HG03045 (cell line): ENCODE measurements around the gene CKS2.

Source experiments
- ATAC-seq: cut with Tn5 transposase; IDR thresholded peaks from one replicate; pipeline ENCODE4 v1.9.1; 2021; ENCODE audit warnings: mild to moderate bottlenecking, moderate library complexity; ENCODE audit not compliant: unreplicated experiment

The CKS2 gene

DNA sequence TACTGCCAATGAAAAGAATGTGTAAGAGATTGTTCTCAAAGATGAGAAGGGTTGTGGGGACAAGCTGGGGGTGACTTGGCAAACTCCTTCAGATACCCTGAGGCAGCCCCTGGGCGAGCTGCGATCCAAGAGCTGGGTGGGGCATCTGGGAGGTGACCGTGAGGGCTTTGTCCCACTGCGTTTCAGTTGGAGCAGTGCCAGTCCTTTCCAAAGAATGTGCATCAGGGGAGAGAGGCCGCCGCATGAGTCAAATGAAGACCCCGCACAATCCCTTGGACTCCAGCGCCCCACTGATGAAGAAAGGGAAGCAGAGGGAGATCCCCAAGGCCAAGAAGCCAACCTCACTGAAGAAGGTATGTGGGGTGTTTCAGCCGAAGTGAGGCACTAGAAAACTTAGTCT is 35.7 kb downstream of the CKS2 start:
- ATAC-seq: no peak

DNA sequence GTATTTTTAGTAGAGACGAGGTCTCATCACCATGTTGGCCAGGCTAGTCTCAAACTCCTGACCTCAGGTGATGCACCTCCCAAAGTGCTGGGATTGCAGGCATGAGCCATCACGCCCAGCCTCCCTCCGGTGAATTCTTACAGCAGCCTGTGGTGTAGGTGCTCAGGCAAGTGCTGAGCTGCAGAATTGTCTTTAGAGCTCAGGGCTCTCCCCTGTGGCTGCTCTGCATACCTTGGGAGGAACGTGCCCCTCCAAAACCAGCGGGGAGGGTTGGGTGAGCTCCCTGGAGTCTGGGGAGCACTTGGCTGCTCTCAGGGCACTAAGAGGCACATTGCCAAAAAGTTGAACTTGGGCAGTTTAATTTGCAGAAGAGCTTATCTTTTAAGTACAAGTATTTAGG is 36.7 kb downstream of the CKS2 start:
- no peak for ATAC-seq

DNA sequence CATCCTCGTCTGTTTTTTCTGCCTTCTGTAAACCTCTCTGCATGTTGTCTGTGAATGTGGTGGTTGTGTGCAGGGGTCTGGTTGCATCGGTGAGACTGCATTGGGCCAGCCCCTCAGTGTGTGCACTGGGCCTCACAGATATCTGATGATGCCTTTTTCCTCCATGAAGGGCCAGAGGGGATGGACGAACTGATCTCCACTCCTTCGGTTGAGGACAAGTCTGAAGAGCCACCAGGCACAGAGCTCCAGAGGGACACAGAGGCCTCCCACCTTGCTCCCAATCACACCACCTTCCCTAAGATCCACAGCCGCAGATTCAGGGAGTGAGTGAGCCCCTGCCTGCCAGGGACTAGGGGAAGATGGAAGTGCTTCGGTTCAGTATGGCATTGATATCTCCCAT is 38.6 kb downstream of the CKS2 start:
- ATAC-seq: no peak

DNA sequence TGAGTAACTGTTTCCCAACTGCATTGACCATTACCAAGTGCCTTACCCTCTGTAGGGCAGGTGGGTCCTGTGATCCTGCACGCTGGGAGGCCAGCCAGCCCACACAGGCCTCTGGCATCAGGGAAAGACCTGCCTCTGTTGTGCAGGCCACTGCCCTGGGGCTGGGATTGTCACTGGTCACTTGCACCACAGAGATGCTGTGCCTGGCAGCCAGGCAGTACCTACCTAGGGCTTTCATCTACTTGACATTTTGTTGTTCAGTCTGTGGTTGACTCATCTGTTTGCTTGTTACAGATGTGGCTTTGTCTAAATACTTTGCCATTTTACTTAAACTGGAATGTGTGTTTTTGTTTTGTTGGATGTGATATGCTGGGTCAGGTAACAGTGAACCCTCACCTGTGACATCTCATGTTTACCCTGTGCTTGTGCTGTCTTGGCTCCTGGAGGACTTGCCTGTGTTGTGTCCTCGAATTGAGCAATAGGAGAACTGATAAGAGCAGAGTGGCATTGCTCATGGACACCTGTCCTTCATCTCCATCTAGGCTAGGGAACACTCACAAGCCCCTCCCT is 40.1 kb downstream of the CKS2 start:
- ATAC-seq: no peak

DNA sequence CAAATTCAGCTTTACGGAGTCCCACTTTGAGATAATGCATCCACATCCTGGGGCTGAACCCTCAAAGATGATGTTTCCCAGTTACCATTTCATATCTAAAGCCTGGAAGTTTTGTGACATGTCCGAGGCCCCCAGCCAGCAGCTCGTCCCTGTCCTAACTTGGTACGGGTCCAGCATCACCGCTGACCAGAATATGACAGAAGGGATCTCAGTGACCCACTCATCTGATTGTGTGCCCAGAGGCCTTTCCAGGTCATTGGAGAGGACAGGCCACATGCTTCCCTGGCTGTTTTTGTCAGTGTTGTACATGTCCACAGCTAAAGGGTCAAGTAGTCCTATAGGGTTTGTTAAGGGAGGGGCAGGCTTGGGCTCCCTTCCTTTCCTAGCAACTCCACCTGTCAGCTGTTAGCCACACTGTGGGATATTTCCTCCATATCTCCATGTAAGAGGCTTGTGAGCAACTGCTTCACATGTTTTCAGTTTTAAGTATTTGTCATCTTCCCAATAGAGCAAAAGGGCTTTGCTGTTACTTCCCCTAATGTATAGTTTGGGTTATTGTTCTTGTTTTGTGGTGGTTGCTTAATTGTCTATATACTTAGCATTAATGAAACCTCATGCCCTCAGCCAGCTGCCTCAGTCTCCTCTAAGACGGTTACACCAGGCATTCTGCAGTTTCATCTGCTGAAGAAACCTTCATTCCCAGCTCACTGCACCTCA is 40.7 kb downstream of the CKS2 start:
- ATAC-seq: no peak

DNA sequence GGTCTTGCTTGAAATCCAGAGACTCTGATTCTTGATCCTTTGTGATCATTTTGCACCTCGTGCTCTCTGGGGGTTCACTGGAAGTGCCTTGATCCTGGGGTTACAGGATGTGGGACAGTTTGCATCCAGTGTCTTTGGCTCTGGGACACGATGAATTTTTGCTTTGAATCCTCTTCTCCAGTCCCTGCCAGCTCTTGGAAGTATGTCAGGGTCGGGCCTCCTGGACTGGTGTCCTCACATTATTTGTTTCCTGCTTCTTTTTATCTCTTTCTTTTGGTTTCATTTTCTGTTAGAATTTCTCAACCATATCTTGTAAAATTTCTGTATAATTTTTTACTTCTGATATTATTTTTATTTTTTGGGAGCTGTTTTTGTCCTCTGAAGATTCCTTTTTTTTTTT is 41.5 kb downstream of the CKS2 start:
- no peak for ATAC-seq

DNA sequence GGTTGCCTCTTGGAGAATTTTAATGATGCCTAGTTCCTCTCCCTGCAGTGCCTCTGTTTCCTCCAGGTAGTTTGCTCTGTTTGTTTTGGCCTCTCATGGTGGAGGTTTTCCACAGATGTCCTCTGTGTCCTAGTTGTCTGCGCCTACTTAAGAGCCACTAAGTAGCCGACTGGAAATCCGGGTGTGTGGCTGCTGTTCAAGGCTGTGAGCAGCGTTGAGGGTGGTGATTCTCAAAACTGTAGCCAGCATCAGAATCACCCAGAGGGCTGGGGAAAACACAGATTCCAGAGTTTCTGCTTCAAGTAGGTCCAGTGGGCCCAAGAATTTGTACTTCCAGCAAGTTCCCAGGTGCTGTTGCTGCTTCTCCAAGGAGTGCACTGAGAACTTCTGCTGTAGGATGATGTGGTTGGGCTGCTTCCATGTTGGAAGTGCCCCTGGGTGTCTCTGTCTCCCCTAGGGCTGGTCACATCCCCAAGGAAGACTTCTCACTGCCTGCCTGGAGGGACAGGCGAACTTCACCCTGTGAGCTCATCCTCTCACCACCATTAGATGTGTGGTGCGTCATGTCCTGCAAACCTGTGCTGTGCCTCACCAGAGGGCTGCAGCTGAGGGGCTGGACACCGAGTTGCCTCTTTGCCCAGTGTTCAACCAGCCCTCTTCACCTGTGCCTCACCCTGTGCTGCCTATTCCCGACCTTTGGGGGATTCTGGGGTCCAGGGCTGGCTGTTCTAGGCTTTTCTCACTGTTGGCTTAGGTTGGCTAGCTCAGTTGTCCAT is 42.1 kb downstream of the CKS2 start:
- no peak for ATAC-seq

DNA sequence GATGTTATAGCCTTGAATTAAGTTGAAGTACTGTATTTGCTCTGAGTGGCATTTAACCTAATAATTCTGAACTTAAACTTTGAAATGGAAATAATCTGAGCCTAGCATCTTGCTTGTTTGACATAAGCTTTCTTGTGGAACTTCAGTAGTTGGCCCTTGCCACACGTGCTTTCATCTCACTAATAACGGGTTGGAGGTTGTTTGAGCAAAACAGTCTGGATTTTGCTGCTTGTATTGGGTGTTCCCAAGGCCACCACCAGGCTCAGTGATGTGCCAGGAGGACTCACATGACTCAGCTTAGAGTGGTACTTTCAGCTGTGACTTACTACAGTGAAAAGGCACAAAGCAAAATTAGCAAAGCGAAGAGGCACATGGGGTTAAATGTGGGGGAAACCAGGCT is 43.0 kb downstream of the CKS2 start:
- no peak for ATAC-seq

DNA sequence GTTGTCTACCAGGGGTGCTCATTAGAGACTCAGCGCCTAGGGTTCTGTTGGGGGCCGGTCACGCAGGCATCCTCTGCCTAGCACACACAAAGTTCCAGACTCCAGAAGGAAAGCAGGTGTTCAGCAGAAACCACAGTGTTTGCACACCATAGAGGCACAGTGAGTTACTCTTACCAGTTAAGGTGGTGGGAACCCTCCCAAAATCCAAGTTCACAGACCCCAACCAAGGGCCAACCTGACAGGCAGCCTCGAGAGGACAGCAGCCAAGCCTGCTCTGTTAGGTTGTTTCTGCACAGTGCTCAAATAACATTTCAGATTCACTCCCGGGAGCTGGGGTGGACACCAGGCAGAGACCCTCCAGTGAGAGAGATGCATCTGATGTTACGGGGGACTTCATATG is 43.5 kb downstream of the CKS2 start:
- ATAC-seq: no peak

DNA sequence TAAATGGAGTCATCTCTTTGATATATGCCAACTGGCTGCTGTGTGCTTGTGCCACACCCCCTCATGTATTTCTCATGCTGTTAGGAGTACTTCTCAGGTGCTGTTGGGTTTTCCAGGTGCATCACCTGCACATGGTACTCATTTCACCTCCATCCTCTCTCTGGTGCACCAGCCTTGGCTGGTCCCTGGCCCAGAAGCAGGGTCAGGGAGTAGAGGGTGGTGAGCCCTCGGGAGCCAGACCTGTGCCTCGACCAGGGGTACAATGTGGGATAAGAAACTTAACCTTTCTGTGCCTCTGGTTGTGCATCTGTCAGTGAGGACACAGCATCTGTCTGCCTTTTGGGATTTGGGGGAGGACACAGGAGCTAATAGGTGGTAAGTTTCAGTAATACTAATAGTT is 45.8 kb downstream of the CKS2 start:
- no peak for ATAC-seq

DNA sequence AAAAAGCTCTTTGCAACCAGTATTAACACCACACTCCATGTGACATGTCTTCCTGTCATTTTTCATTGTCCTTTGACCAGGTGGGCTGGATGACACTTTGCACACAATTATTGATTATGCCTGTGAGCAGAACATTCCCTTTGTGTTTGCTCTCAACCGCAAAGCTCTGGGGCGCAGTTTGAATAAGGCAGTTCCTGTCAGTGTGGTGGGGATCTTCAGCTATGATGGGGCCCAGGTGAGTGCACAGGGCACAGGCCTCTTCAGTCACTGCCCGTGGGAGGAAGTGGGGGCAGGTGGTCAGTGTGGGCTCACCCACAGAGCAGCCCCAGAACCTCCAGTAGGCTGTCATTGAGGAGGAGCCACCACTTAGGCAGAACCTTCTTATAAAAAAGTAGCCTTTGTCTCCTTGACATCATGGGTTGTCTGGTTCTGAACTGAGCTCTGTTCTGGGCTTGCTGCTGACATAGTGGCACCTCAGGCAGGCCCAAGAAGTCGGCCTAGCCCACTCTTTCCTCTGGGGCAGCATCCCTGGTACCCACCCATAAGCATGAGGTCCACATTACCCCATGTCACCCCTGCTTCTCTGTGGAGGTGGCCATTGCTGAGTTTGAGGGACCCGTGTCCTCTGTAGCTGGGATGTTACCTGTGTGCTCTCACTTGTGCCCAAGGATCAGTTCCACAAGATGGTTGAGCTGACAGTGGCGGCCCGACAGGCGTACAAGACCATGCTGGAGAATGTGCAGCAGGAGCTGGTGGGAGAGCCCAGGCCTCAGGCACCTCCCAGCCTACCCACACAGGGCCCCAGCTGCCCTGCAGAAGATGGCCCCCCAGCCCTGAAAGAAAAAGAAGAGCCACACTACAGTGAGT is 46.6 kb downstream of the CKS2 start:
- ATAC-seq: no peak

DNA sequence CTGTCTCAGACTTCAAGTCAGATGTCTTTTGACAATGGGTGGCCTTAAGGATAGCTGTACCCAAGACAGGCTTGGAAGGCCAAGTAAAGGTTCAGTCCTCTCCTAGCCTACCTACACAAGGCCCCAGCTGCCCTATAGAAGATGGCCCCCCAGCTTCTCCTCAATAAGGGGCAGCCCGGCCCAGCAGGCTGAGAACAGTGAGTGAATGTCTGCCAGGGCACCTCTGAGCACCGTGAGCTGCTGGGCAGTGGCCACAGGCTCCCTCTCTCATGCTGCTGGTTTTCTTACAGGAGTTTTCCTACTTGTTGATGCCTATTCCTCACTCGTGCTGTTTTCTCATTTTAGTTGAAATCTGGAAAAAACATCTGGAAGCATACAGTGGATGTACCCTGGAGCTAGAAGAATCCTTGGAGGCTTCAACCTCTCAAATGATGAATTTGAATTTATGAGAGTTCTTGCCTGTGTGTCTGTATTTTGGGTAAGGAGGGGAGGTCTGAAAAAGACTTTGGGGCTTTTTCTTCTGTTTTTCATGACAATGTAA is 47.5 kb downstream of the CKS2 start:
- no peak for ATAC-seq

DNA sequence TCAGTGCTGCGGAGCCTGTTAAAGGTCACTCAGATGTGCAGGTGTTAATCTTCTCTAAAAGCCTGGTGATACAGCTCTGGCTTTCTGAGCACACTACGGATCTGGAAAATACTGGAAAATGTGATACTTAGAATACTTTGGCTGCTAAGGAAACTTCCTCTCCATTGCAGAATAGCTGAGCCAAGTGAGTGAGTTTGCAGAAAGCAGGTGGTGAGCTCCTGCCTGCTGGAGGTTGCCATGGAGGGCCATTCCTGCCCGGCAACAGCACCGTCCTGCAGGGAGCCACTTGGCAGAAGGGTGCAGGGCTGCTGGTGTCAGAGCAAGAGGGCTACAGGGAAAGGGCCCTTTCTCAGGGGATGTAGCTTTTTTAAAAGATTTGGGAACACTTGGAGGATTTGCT is 48.0 kb downstream of the CKS2 start:
- ATAC-seq: no peak

DNA sequence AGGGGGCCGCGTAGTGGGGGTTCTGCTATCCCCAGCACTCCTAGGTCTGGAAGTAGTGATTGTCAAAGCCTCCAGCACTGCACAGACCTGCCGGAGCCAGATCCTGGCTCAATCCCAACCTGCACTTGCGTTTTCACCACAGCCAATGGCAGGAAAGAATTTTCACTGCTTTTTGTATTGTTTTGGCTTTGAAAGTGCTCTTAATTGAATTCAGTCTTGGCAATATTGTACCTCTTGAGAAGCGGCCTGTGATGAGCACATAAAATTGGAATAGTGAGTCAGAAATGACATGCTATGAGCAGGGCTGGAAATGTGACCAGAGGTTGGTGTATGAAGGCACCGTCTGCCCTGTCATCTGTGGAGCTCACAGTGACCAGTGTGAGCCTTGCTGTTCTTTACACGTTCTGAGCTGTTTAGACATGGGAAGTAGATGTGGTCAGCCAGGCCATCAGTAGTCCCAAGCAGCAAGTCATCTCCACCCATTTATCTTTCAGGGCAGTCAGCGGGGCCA is 48.8 kb downstream of the CKS2 start:
- ATAC-seq: no peak

DNA sequence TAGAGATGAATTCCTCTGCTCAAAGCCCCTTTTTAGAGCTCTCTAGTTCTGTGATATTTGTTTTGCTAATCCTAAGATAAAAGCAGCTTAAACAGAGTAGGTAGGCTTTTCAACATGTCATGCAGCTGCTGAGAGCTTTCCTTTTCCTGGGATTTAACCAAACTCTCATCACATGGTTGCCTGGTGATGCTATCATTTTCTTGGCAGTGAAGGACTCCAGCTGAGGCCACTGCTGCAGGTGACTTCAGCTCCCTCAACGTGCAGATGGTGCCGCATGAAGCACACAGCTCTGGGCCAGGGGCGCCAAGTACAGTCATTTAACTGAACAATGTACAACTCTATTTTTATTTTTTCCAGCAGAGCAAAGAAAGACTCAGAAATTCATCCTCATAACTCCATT is 49.5 kb downstream of the CKS2 start:
- no peak for ATAC-seq

DNA sequence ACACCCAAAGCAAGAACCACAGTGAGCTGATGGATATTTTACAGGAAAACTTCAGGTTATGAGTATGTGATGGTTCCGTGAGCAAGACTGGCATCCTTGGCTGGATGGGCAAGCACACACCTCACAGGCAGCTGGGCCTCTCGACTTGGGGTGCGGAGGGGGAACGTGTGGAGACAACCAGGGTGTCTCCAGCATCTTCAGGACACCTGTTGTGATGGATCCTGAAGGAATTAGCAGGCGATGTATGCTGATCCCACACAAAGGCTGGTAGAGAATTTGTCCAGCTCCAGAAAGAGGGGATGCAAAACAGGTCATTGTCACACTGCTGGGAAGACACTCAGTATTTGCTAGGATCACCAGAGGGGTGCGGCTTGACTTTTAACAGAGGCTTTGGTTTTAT is 50.0 kb downstream of the CKS2 start:
- no peak for ATAC-seq

DNA sequence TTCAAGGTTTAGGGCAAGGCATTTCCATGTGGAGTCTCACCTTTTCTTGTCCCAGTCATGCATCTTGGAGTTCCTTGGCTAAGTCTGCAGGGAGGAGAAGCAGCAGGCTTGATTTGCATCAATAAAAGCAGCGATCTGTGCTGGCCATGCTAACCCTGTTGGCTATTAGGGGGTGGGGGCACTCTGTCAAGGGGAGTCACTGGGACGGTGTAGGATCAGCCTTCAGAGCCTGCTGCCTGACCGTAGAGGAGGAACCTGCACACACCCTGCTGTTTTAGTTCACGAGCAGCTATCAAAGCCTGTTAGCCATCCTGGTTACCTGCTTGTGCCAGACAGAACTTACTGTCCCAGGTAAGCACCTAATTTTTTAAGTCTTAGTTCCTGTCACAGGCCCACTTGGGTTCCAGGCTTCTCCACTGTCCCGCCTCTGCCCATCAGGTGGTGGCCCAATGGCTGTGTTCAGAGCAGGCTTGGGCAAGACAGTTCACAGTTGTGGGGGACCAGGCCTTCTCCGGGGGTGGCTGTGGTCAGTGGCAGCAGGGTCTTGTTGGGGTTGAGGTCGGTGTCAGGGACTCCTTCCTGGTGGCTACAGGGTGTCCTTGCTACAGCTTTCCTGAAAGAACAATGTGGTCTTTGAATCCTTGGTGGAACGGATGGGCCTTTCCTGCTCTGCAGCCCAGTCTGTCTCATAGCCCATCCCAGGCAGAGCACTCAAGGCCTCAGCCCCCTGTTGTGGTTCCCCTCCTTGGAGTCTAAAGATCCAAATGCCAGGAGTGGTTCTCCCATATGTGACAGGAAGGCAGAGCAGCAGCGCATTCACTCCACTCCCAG is 51.0 kb downstream of the CKS2 start:
- ATAC-seq: no peak

DNA sequence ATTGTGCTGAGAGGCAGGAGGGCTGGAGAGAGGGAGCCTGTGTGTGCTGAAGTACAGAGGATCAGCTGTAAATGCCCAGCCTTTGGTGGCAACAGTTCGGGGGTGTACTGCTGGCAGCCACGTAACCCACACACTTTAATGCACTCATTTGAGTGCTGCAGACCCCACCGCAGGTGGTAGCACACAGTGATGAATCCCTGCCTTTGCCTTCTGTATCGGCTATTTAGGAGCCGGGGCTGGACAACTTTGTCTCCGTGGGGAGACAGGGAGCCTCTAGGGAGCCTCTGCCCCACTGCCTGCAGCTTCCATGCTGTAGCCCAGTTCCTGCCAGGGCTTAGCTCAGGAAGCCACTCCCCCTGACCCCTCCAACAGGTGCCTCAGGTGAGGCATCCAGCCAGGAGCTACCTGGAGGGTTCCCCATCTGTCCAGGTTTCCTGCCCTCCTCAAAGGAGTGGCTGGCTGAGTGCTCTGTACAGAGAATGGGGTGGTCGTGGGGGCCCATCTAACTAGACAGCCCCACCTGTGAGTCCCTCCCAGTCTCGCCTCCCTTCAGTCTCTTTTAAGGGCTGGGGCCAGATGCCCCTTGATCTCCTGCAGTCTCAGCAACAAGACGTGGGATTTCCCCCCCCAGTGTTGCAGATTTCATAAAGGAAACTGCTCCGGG is 51.8 kb downstream of the CKS2 start:
- ATAC-seq: no peak

DNA sequence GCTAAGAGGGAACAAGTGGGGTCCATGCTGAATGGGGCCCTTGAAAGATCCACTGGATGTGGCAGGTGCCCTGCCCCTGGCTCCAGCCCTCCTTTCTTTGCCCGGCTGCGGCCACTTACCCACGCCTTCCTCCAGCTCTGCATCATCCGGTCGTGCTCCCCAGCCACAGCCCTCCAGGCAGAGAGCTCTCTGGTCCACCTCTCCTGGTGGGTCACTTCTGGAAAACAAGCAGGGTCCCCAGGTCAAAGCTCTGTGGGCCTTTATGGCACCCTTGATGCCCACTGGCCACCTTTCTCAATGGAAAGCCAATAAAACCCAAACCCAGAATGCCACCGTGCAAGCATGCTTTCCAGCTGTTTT is 52.3 kb downstream of the CKS2 start:
- ATAC-seq: no peak
